GM12878 (cell line): ENCODE measurements around the gene CACNA1G. TPM values are rescaled to one million over a fixed set of nuclear protein-coding genes. Genes with fewer than 3 reads are reported as not detected.

Source experiments
- ATAC-seq: fragments of 200-7000 bp; cut with Tn5 transposase; 3 replicates; pipeline ENCODE4 v1.9.1; 2020; ENCODE audit warnings: mild to moderate bottlenecking, moderate library complexity
- BruUV-seq: library from RNA; stranded (reverse); fragments of 400-500 nt; replicated peaks from 2 replicates; lab custom pipeline; 2021; lab: Mats Ljungman, UMichigan
- CTCF ChIA-PET: fragments of 300-600 bp; sonication (Branson Sonifier 250); formaldehyde crosslinking; extraction: SDS; loops from one replicate; lab custom pipeline; 2021; ENCODE audit warnings: inconsistent platforms; lab: Yijun Ruan, JAX
- POLR2A ChIA-PET: fragments of 350-600 bp; formaldehyde crosslinking; extraction: SDS; loops from one replicate; lab custom pipeline; 2021; ENCODE audit warnings: inconsistent platforms; lab: Charles Lee
- RAD21 ChIA-PET: fragments of 300-600 bp; sonication (Branson Sonifier 250); formaldehyde crosslinking; loops from one replicate; lab custom pipeline; 2023; ENCODE audit warnings: antibody characterized with exemption; ENCODE audit not compliant: unreplicated experiment; lab: Charles Lee
- SMC1A ChIA-PET: fragments of 300-600 bp; sonication (Branson Sonifier 250); formaldehyde crosslinking; loops from one replicate; lab custom pipeline; 2023; ENCODE audit not compliant: unreplicated experiment, uncharacterized antibody; lab: Charles Lee
- DNase-seq: peaks from one replicate; pipeline ENCODE4 v3.0.0-alpha.2; 2011; ENCODE audit warnings: low read depth, low spot score
- FAIRE-seq: peaks from 3 replicates; lab custom pipeline; 2011; peaks lifted over from hg19 to GRCh38; lab: Jason Lieb, UNC
- H2AFZ ChIP-seq: 2 replicates; pipeline ENCODE4 v1.6.0; 2011; ENCODE audit warnings: low read depth, low read length, control low read depth; ENCODE audit not compliant: control insufficient read depth
- H3K27ac ChIP-seq: 2 replicates; pipeline ENCODE4 v1.5.1; 2011; ENCODE audit warnings: control low read depth; ENCODE audit not compliant: control insufficient read depth, insufficient read depth
- H3K27me3 ChIP-seq, 2 experiments: replicated peaks in 1 of 2; 2 replicates each; pipeline versions ENCODE4 v1.6.0 to v1.6.1; 2011; ENCODE audit warnings: low read length in 1 of 2; ENCODE audit not compliant: control insufficient read depth in 2 of 2, insufficient read depth in 2 of 2
- H3K36me3 ChIP-seq, 2 experiments: 2 replicates each; pipeline ENCODE4 v1.5.1; 2011; ENCODE audit warnings: low read length in 1 of 2; ENCODE audit not compliant: control insufficient read depth in 2 of 2, insufficient read depth in 2 of 2
- H3K4me1 ChIP-seq: 2 replicates; pipeline ENCODE4 v1.6.1; 2011; ENCODE audit warnings: mild to moderate bottlenecking, low read length, moderate library complexity, mixed read lengths; ENCODE audit not compliant: control insufficient read depth, insufficient read depth
- H3K4me2 ChIP-seq: 2 replicates; pipeline ENCODE4 v1.6.0; 2011; ENCODE audit warnings: control low read depth; ENCODE audit not compliant: control insufficient read depth, insufficient read depth
- H3K4me3 ChIP-seq: fragments of 200-600 bp; sonication (generic); 2 replicates; pipeline ENCODE4 v1.5.1; 2016
- H3K79me2 ChIP-seq: 2 replicates; pipeline ENCODE4 v1.6.0; 2011; ENCODE audit warnings: low read length; ENCODE audit not compliant: control insufficient read depth, insufficient read depth
- H3K9ac ChIP-seq: 2 replicates; pipeline ENCODE4 v1.8.0; 2011; ENCODE audit warnings: low read length, control low read depth, mixed read lengths; ENCODE audit not compliant: control insufficient read depth, insufficient read depth
- H3K9me3 ChIP-seq: replicated peaks from 3 replicates; pipeline ENCODE4 v1.5.1; 2011; ENCODE audit warnings: mild to moderate bottlenecking, low read length; ENCODE audit not compliant: control insufficient read depth, insufficient read depth
- H4K20me1 ChIP-seq: 2 replicates; pipeline ENCODE4 v1.6.0; 2011; ENCODE audit not compliant: control insufficient read depth, insufficient read depth
- ASH2L ChIP-seq: fragments of 300-600, 200-600 bp; sonication (generic); IDR thresholded peaks from 2 replicates; pipeline ENCODE4 v1.6.1; 2017; ENCODE audit warnings: low read depth, mild to moderate bottlenecking, borderline replicate concordance
- CHD4 ChIP-seq: fragments of 200-600 bp; sonication (generic); IDR thresholded peaks from 2 replicates; pipeline ENCODE4 v1.6.1; 2016; ENCODE audit warnings: mild to moderate bottlenecking
- E2F8 ChIP-seq: fragments of 450-650 bp; IDR thresholded peaks from 2 replicates; pipeline ENCODE4 v1.6.1; 2018; ENCODE audit warnings: mild to moderate bottlenecking, low read depth, moderate library complexity; ENCODE audit not compliant: partially characterized antibody
- EGR1 ChIP-seq, 2 experiments: IDR thresholded peaks; 1 replicate in 1 of 2; 2 replicates in 1 of 2; pipeline ENCODE4 v1.6.1; 2011 to 2012; ENCODE audit warnings: low read depth in 2 of 2, low read length in 2 of 2, borderline replicate concordance in 1 of 2, mild to moderate bottlenecking in 1 of 2, moderate library complexity in 1 of 2
- ETV6 ChIP-seq, 2 experiments: fragments of 450-650 bp in 1 of 2; IDR thresholded peaks in 1 of 2; conservative IDR thresholded peaks in 1 of 2; 2 replicates each; pipeline ENCODE4 v1.6.1; 2014; ENCODE audit warnings: antibody characterized with exemption in 1 of 2, borderline replicate concordance in 1 of 2, low read depth in 1 of 2, mild to moderate bottlenecking in 1 of 2, moderate library complexity in 1 of 2
- FOXK2 ChIP-seq: fragments of 450-650 bp; IDR thresholded peaks from 2 replicates; pipeline ENCODE4 v1.6.1; 2017; ENCODE audit warnings: mild to moderate bottlenecking, moderate library complexity
- IRF3 ChIP-seq: fragments of 450-650 bp; IDR thresholded peaks from 2 replicates; pipeline ENCODE4 v1.6.1; 2014; ENCODE audit warnings: mild to moderate bottlenecking
- IRF4 ChIP-seq: IDR thresholded peaks from 2 replicates; pipeline ENCODE4 v1.6.1; 2011; ENCODE audit warnings: low read depth, low read length
- MAX ChIP-seq: IDR thresholded peaks from 2 replicates; pipeline ENCODE4 v1.6.1; 2012; ENCODE audit warnings: low read depth, low read length, improper control_type of control experiment
- NR2C1 ChIP-seq: fragments of 450-650 bp; IDR thresholded peaks from 2 replicates; pipeline ENCODE4 v1.6.1; 2017; ENCODE audit warnings: antibody characterized with exemption, mild to moderate bottlenecking, moderate library complexity
- PAX5 ChIP-seq: IDR thresholded peaks from 2 replicates; pipeline ENCODE4 v1.6.1; 2011; ENCODE audit warnings: low read depth, low read length, borderline replicate concordance
- SIN3A ChIP-seq: IDR thresholded peaks from 2 replicates; pipeline ENCODE4 v1.6.1; 2012; ENCODE audit warnings: low read depth, low read length, improper control_type of control experiment
- YY1 ChIP-seq: IDR thresholded peaks from 2 replicates; pipeline ENCODE4 v1.6.1; 2011; ENCODE audit warnings: low read depth, mild to moderate bottlenecking, low read length
- ZNF24 ChIP-seq: fragments of 450-650 bp; IDR thresholded peaks from 2 replicates; pipeline ENCODE4 v1.6.1; 2017; ENCODE audit warnings: antibody characterized with exemption, mild to moderate bottlenecking
- ZNF592 ChIP-seq: fragments of 450-650 bp; IDR thresholded peaks from 2 replicates; pipeline ENCODE4 v1.6.1; 2017; ENCODE audit warnings: mild to moderate bottlenecking, moderate library complexity
- WGBS: methylation state at CpG from one replicate; pipeline ENCODE4 v1.1.6; 2016; ENCODE audit warnings: low lambda C conversion rate; ENCODE audit not compliant: insufficient replicate concordance, insufficient coverage; ENCODE audit errors: missing lambda C conversion rate; 5-methylcytosine and 5-hydroxymethylcytosine counted together
- in situ Hi-C: fragments of 300-500 bp; cut with MboI; formaldehyde crosslinking; loops from 9 replicates; pipeline ENCODE4 v1.14.3; 2018; ENCODE audit warnings: mixed read lengths
- intact Hi-C: fragments of 100-400 bp; cut with micrococcal nuclease; formaldehyde crosslinking; loops from one replicate; pipeline ENCODE4 v1.14.2; 2022; ENCODE audit not compliant: unreplicated experiment
- polyA plus RNA-seq, 11 experiments: library from polyadenylated mRNA; depleted of rRNA in 4 of 11; unstranded in 6 of 11; stranded (reverse) in 5 of 11; fragments of >200 nt; fragmentation: Nextera tagmentation in 4 of 11; fragmentation: Illumina TruSeq in 1 of 11; extraction: Ambion mirVana in 4 of 11; extraction: Trizol in 1 of 11; gene quantifications; 1 replicate in 1 of 11; 2 replicates in 10 of 11; pipeline versions ENCODE4 v1.2.1 to v1.2.3, GENCODE V29; 2011 to 2016; ENCODE audit warnings: inconsistent platforms in 2 of 11, missing spikeins in 2 of 11, low read depth in 1 of 11
- total RNA-seq, 4 experiments: library from RNA; depleted of rRNA in 3 of 4; stranded (reverse); fragments of >200 nt in 3 of 4; fragmentation: Illumina TruSeq in 1 of 4; extraction: Trizol in 1 of 4; gene quantifications; 2 replicates each; pipeline versions ENCODE4 v1.2.1 to v1.2.3, GENCODE V29; 2013 to 2021

CACNA1G gene
- total and polyA plus RNA-seq, 10 of the 15 experiments (the other 5 are each of a cell fraction or from before 2014, with no cell fraction given) = 0.03 to 0.15 TPM; not detected in 8

GRCh38 chr17:50604513-50604912 lies 44.0 kb downstream of the CACNA1G start:
- in situ Hi-C loops (no loop called here), intact Hi-C loops (no loop called here)
- POLR2A ChIA-PET = no interaction called here
- RAD21 ChIA-PET = no interaction called here
- Histone ChIP-seq H3K27ac (no peak overlapping the region), H4K20me1 (no peaks in the 10 kb centered on the region), H3K4me2 (no peak overlapping the region), H3K79me2 (no peaks in the 10 kb centered on the region), H3K27me3 (peaks cover 0 to 4% of the 10 kb centered on the region in 2 experiments; a peak in 2 of 4 replicates), H3K4me3 (no peak overlapping the region), H3K36me3 (no peaks in the 10 kb centered on the region), H3K9me3 (no peaks in the 10 kb centered on the region), H2AFZ (no peak overlapping the region), H3K4me1 (no peaks in the 10 kb centered on the region), H3K9ac (no peak overlapping the region)
- 3% methylated on average over 13 of the region's 13 CpGs for WGBS
- no peak for DNase-seq
- CTCF ChIA-PET = interaction anchor here (0.9 kb wide), 1 partner anchor 120 kb away, joined by 3 read pairs; no protein-coding TSS in a partner anchor
- ATAC-seq = no peak
- SMC1A ChIA-PET = no interaction called here
- TF ChIP-seq ZNF24 (no peak), MAX (no peak), NR2C1 (no peak), IRF3 (no peak), ZNF592 (no peak), YY1 (no peak), FOXK2 (no peak), SIN3A (no peak), E2F8 (no peak), CHD4 (no peak), ASH2L (no peak), PAX5 (no peak), IRF4 (no peak), ETV6 (conservative IDR thresholded peaks at IDR 0.05 in 1 of 2, IDR thresholded peaks at IDR 0.05 in 1 of 2; ENCODE audit: borderline replicate concordance in 1 of 2, low read depth in 1 of 2) (no peak), EGR1 (IDR thresholded peaks at IDR 0.05; ENCODE audit: borderline replicate concordance in 1 of 2, low read depth in 2 of 2, low read length in 2 of 2) (no peak)
- no peak for FAIRE-seq
- no TSS peak for BruUV-seq
